Skeletal muscle satellite cell (primary cell): ENCODE measurements around the gene APRT.

Experiments used
- H3K27me3 ChIP-seq: 2 replicates; pipeline ENCODE4 v1.7.0; 2013; ENCODE audit warnings: low read length; ENCODE audit not compliant: control insufficient read depth, insufficient read depth
- H3K36me3 ChIP-seq: 2 replicates; pipeline ENCODE4 v1.7.0; 2013; ENCODE audit warnings: mild to moderate bottlenecking, control low read depth, low read length; ENCODE audit not compliant: insufficient read depth
- H3K4me1 ChIP-seq: 2 replicates; pipeline ENCODE4 v1.7.0; 2013; ENCODE audit warnings: low read length; ENCODE audit not compliant: control insufficient read depth, insufficient read depth
- H3K4me2 ChIP-seq: 2 replicates; pipeline ENCODE4 v1.7.0; 2013; ENCODE audit warnings: mild to moderate bottlenecking, low read length
- H3K4me3 ChIP-seq: 2 replicates; pipeline ENCODE4 v1.7.0; 2013; ENCODE audit warnings: low read length
- H3K9ac ChIP-seq: 2 replicates; pipeline ENCODE4 v1.7.0; 2013; ENCODE audit warnings: mild to moderate bottlenecking, low read depth, low read length, moderate library complexity
- H3K9me3 ChIP-seq: replicated peaks from 2 replicates; pipeline ENCODE4 v1.7.0; 2013; ENCODE audit warnings: mild to moderate bottlenecking, control low read depth, low read length

APRT gene

GRCh38 chr16:88771294-88771772, 40.4 kb downstream of the APRT start:
- Histone ChIP-seq H3K4me2 (peak overlapping the region; percentile 82), H3K9me3 (no peaks in the 10 kb centered on the region), H3K4me1 (peaks cover 87% of the 10 kb centered on the region), H3K36me3 (peaks cover 6% of the 10 kb centered on the region), H3K9ac (no peak overlapping the region), H3K4me3 (peak overlapping the region; percentile 56), H3K27me3 (no peaks in the 10 kb centered on the region)

DNA sequence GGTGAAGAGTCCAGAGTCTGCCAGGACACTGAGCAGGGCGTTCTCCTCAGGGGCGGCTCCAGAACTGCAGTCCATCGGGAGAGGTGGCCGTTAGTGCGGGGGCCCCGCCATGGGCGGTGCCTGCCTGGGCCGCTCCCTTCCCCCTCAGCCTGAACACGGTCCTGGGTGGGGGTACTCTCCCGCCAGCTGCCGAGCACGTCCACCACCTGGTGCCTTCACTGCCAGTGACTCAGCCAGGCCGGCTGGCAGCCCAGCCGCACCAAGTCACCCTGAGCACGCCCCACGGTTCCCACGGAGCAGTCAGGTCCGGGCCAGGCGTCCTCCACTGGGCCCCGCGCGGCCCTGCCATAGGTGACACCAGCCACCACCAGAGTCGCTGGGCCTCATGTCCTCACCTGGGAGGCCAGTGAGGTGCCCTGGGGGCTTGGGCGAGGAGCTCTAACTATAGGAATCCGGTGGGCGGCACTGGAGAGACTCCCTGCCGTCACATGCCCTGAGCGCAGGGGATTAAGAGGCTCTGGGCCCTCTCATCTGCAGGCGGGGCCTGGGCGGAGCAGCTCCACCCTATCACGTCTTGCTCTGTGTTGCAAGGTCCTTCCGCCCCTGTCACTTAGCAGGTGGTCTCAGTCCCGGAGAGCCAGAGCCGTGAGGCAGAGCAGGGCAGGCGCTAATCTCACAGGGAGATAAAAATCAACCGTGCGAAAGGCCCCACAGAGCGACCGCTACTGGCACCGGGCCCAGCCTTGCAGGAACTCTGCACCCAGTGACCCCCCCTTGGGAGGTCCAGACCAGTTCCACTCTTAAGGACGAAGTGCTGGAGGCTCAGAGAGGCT, 41.1 kb downstream of the APRT start:
- Histone ChIP-seq H3K4me2 (peak overlapping the region; percentile 82), H3K4me3 (peak overlapping the region; percentile 56), H3K9ac (peak overlapping the region; percentile 56), H3K4me1 (peaks cover 93% of the 10 kb centered on the region), H3K9me3 (no peaks in the 10 kb centered on the region), H3K36me3 (peaks cover 11% of the 10 kb centered on the region), H3K27me3 (no peaks in the 10 kb centered on the region)

- peaks cover 96% of the 10 kb centered on the region for H3K4me1 ChIP-seq
- H3K9me3 ChIP-seq = no peaks in the 10 kb centered on the region
- peaks cover 7% of the 10 kb centered on the region for H3K36me3 ChIP-seq
- H3K9ac ChIP-seq = peak overlapping the region; percentile 56
- H3K4me3 ChIP-seq = peak overlapping the region; percentile 56
- H3K4me2 ChIP-seq = peak overlapping the region; percentile 82
- no peaks in the 10 kb centered on the region for H3K27me3 ChIP-seq
Measured at GRCh38 chr16:88769617-88770460, 41.9 kb downstream of the APRT start.

GRCh38 chr16:88768071-88768783, 43.5 kb downstream of the APRT start:
- Histone ChIP-seq H3K4me3 (peak overlapping the region; percentile 16), H3K27me3 (no peaks in the 10 kb centered on the region), H3K9me3 (no peaks in the 10 kb centered on the region), H3K4me1 (peaks cover 86% of the 10 kb centered on the region), H3K4me2 (peak overlapping the region; percentile 75), H3K9ac (peak overlapping the region; percentile 53), H3K36me3 (peaks cover 16% of the 10 kb centered on the region)

GRCh38 chr16:88767546-88768070, 44.1 kb downstream of the APRT start:
- H3K4me1 ChIP-seq = peaks cover 80% of the 10 kb centered on the region
- H3K4me2 ChIP-seq = peak overlapping the region; percentile 75
- H3K27me3 ChIP-seq = no peaks in the 10 kb centered on the region
- H3K36me3 ChIP-seq = peaks cover 17% of the 10 kb centered on the region
- no peaks in the 10 kb centered on the region for H3K9me3 ChIP-seq
- H3K9ac ChIP-seq = peak overlapping the region; percentile 53
- H3K4me3 ChIP-seq = peak overlapping the region; percentile 6

DNA sequence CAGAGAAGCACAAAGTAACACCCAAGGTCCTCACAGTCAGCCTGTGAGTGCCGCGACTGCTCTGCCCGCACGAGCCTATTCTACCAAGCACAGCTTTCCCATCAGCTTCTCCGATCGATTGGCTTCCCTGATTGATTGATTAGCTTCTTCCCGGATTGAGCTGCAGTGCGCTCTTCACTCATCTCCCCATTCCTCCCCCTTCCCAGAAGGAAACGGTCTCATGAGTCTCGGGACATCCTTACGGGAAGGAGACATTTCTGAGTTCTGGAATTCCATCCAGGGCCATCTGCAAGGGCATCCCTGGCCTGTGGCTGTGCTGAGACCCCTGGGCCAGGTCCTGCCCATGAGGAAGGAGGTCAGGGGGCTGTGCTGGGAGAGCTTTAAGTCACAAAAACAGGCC, 44.8 kb downstream of the APRT start:
- H3K4me3 ChIP-seq = no peak overlapping the region
- H3K27me3 ChIP-seq = no peaks in the 10 kb centered on the region
- no peak overlapping the region for H3K4me2 ChIP-seq
- H3K4me1 ChIP-seq = peaks cover 73% of the 10 kb centered on the region
- no peak overlapping the region for H3K9ac ChIP-seq
- H3K9me3 ChIP-seq = no peaks in the 10 kb centered on the region
- peaks cover 20% of the 10 kb centered on the region for H3K36me3 ChIP-seq

- Histone ChIP-seq H3K27me3 (no peaks in the 10 kb centered on the region), H3K9ac (no peak overlapping the region)
Measured at GRCh38 chr16:88764913-88765349, 46.8 kb downstream of the APRT start.

GRCh38 chr16:88764080-88764479, 47.6 kb downstream of the APRT start:
- Histone ChIP-seq H3K4me3 (no peak overlapping the region), H3K27me3 (no peaks in the 10 kb centered on the region), H3K9me3 (no peaks in the 10 kb centered on the region), H3K4me2 (no peak overlapping the region), H3K36me3 (peaks cover 26% of the 10 kb centered on the region), H3K4me1 (peaks cover 58% of the 10 kb centered on the region), H3K9ac (no peak overlapping the region)

More at GRCh38 chr16:88764913-88765349, 46.8 kb downstream of the APRT start:
- peaks cover 58% of the 10 kb centered on the region for H3K4me1 ChIP-seq
- H3K36me3 ChIP-seq = peaks cover 26% of the 10 kb centered on the region
- no peak overlapping the region for H3K4me2 ChIP-seq
- H3K4me3 ChIP-seq = no peak overlapping the region
- H3K9me3 ChIP-seq = no peaks in the 10 kb centered on the region

- Histone ChIP-seq H3K9me3 (no peaks in the 10 kb centered on the region), H3K4me2 (no peak overlapping the region), H3K36me3 (peaks cover 30% of the 10 kb centered on the region), H3K4me3 (no peak overlapping the region), H3K27me3 (no peaks in the 10 kb centered on the region), H3K4me1 (peaks cover 58% of the 10 kb centered on the region), H3K9ac (no peak overlapping the region)
Measured at GRCh38 chr16:88763502-88764053, 48.1 kb downstream of the APRT start.

GRCh38 chr16:88762941-88763340, 48.8 kb downstream of the APRT start:
- H3K4me1 ChIP-seq = peaks cover 58% of the 10 kb centered on the region
- H3K4me3 ChIP-seq = no peak overlapping the region
- H3K4me2 ChIP-seq = no peak overlapping the region
- H3K9ac ChIP-seq = no peak overlapping the region
- no peaks in the 10 kb centered on the region for H3K9me3 ChIP-seq
- no peaks in the 10 kb centered on the region for H3K27me3 ChIP-seq
- H3K36me3 ChIP-seq = peaks cover 37% of the 10 kb centered on the region
